ENCODE measurements around the gene ALKBH2. TPM values are rescaled to one million over a fixed set of nuclear protein-coding genes. Genes with fewer than 3 reads are reported as not detected.

The ALKBH2 gene
- total RNA-seq, 1 donor from 2014 or later, result 10.8 TPM

GRCh38 chr12:109114644-109115043 is 21.4 kb upstream of the ALKBH2 start:
- TF ChIP-seq CTCF (conservative IDR thresholded peaks at IDR 0.05; ENCODE audit: low read depth, low read length), result no peak
- no peak overlapping the region for H3K4me3 ChIP-seq (ENCODE audit: low read depth, low read length)
- DNase-seq (ENCODE audit: low read depth), result no peak

DNA sequence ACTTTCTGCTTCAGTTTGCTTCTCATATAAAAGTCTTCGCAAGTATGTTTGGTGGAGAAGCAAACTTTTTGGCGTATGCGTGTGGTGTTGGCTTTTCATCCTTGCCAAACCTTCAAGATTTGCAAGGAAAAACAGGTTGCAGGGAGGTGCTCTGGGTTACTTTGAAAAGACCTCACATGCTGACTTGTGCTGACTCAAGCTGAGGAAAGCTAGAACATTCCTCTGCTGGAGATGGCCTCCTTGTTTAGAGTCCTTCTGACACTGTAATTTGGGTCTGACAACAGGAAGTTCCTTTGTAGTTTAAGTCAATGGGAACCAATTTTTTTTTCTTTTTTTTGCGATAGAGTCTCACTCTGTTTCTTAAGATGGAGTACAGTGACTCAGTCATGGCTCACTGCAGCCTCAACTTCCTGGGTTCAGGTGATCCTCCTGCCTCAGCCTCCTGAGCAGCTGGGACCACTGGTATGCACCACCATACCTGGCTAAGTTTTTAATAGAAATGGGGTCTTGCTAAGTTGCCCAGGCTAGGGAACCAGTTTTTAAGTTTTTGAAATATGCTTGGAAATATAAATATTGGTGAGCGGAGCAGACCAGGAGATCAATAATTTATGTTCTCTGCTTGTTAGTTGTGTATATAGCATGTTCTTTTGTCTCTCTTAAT is 20.5 kb upstream of the ALKBH2 start:
- DNase-seq (ENCODE audit: low read depth), result no peak
- no peak for TF ChIP-seq CTCF (conservative IDR thresholded peaks at IDR 0.05; ENCODE audit: low read depth, low read length)
- no peak overlapping the region for H3K4me3 ChIP-seq (ENCODE audit: low read depth, low read length)

GRCh38 chr12:109112720-109113465 is 19.6 kb upstream of the ALKBH2 start:
- no peak overlapping the region for H3K4me3 ChIP-seq (ENCODE audit: low read depth, low read length)
- no peak for DNase-seq (ENCODE audit: low read depth)
- no peak for TF ChIP-seq CTCF (conservative IDR thresholded peaks at IDR 0.05; ENCODE audit: low read depth, low read length)

DNA sequence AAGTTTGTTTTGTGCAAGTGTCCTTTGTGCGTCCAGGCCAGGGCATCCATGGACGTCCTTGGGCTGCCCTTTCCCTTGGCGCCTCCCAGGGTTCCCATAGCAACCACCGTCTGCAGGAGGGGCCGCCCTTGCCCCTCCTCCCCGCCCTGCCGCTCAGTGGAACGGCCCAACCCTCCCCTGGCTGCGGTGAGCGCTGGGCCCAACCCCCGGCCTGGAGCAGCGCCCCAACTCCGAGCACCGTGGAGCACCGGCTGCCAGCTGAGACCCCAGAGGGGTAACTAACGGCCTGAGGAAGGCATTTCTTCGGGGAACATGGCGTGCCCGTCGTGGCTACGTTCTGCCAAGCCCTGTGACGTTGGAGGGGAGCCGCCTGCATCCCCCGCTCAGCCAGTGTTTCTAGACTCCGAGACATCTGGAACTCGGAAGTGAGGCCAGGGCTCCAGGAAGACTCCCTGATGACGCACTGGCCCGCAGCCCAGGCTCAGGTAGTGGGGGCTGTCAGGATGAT is 17.8 kb upstream of the ALKBH2 start:
- no peak for TF ChIP-seq CTCF (conservative IDR thresholded peaks at IDR 0.05; ENCODE audit: low read depth, low read length)
- H3K4me3 ChIP-seq (ENCODE audit: low read depth, low read length), result peak overlapping the region; percentile 71
- DNase-seq (ENCODE audit: low read depth), result no peak

DNA sequence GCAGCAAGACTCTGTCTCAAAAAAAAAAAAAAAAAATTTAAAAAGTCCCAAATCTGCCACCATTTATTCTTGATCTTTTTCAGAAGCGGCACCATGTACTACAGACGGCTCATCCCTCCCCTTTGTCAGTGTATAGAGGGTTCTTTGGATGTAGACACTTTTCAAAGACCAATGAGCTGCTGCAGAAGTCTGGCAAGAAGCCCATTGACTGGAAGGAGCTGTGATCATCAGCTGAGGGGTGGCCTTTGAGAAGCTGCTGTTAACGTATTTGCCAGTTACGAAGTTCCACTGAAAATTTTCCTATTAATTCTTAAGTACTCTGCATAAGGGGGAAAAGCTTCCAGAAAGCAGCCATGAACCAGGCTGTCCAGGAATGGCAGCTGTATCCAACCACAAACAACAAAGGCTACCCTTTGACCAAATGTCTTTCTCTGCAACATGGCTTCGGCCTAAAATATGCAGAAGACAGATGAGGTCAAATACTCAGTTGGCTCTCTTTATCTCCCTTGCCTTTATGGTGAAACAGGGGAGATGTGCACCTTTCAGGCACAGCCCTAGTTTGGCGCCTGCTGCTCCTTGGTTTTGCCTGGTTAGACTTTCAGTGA is 16.6 kb upstream of the ALKBH2 start:
- TF ChIP-seq CTCF (conservative IDR thresholded peaks at IDR 0.05; ENCODE audit: low read depth, low read length), result no peak
- DNase-seq (ENCODE audit: low read depth), result no peak
- H3K4me3 ChIP-seq (ENCODE audit: low read depth, low read length), result no peak overlapping the region

- no peak for TF ChIP-seq CTCF (conservative IDR thresholded peaks at IDR 0.05; ENCODE audit: low read depth, low read length)
These were observed 11.9 kb upstream of the ALKBH2 start for GRCh38 chr12:109105176-109105575.

More at GRCh38 chr12:109105176-109105575, 11.9 kb upstream of the ALKBH2 start:
- no peak for DNase-seq (ENCODE audit: low read depth)
- no peak overlapping the region for H3K4me3 ChIP-seq (ENCODE audit: low read depth, low read length)
